Ovary (tissue), 3 donors: Measurements from ENCODE around the gene GALK2.

Experiments
- POLR2A ChIP-seq: fragments of 450-650 bp; IDR thresholded peaks from one replicate; pipeline ENCODE4 v1.6.1; 2017; ENCODE audit warnings: antibody characterized with exemption, mild to moderate bottlenecking, moderate library complexity
- TF ChIP-seq, protein P1 (sequence below), 3 donors: fragments of 450-650 bp in 2 of 3; fragments of 200-600 bp in 1 of 3; IDR thresholded peaks; one replicate each; pipeline versions ENCODE4 v1.5.1 to v1.8.0; 2016 to 2022; ENCODE audit warnings: antibody characterized with exemption in 3 of 3, mild to moderate bottlenecking in 1 of 3
- donor health status: DM: no; HTN: no; CAD: no.

DNA sequence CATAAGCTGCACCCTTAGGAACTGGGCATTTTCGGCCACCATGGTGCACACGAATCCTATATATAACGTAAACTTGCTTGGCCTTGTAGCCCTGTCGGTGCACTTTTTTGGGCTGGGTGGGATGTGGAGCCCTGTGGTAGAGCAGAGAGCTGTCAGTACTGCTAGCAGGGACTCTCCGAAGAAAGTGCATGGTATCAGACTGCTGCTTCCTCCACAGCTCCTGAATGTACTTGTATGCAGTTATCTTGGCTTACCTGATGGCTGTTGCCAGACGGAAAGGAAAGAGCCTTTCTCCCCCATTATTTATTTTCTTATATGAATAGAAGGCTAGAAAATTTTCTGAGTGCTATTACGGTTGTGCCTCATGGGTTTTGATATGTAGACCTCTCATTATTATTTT lies 8.4 kb downstream of the GALK2 start:
- TF ChIP-seq, protein P1, sequence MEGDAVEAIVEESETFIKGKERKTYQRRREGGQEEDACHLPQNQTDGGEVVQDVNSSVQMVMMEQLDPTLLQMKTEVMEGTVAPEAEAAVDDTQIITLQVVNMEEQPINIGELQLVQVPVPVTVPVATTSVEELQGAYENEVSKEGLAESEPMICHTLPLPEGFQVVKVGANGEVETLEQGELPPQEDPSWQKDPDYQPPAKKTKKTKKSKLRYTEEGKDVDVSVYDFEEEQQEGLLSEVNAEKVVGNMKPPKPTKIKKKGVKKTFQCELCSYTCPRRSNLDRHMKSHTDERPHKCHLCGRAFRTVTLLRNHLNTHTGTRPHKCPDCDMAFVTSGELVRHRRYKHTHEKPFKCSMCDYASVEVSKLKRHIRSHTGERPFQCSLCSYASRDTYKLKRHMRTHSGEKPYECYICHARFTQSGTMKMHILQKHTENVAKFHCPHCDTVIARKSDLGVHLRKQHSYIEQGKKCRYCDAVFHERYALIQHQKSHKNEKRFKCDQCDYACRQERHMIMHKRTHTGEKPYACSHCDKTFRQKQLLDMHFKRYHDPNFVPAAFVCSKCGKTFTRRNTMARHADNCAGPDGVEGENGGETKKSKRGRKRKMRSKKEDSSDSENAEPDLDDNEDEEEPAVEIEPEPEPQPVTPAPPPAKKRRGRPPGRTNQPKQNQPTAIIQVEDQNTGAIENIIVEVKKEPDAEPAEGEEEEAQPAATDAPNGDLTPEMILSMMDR (IDR thresholded peaks at IDR 0.05): no peak
- no peak for TF ChIP-seq POLR2A
